GM12864 (cell line): Measurements from ENCODE around the gene MYLK.

Source experiments
- DNase-seq: peaks from one replicate; pipeline ENCODE4 v3.0.0-alpha.2; 2011; ENCODE audit warnings: low read depth
- H3K4me3 ChIP-seq: 2 replicates; pipeline ENCODE4 v1.5.1; 2011; ENCODE audit warnings: mild to moderate bottlenecking, low read depth, low read length, control low read depth
- TF ChIP-seq, protein P1 (sequence below): IDR thresholded peaks from 2 replicates; pipeline ENCODE4 v1.5.1; 2011; ENCODE audit warnings: low read depth, mild to moderate bottlenecking, moderate library complexity, low read length, control low read depth, inconsistent platforms; ENCODE audit errors: missing control alignments

The MYLK gene

DNA sequence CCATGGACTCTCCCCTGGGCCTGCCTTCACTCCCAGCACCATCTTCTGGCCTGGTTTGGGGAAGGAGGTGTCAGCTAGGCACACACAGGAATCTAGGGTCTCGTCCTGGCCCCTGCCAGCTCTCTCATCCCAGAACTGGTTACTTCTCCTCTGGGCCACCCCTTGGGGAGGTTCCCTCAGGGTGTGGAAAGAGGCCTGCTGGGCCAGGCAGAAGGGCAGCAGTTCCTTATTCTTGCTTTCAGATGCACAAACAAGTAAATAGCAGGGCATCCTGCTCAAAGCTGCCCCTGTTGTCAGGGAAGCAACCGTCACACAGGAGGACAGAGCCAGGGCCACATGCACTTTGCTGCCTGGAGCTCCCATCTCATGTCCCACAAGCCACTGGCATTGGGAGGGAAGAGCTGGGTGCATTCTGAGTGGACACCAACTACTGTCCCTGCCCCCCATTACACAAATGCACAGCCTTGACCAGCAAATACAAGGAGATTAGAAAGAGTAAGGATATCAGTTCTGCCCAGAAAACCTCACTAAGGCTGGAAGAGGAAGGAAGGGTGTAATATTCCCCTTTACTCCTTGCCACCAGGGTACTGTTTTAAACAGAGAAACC, 190.4 kb downstream of the MYLK start:
- no peak for DNase-seq
- TF ChIP-seq, protein P1, sequence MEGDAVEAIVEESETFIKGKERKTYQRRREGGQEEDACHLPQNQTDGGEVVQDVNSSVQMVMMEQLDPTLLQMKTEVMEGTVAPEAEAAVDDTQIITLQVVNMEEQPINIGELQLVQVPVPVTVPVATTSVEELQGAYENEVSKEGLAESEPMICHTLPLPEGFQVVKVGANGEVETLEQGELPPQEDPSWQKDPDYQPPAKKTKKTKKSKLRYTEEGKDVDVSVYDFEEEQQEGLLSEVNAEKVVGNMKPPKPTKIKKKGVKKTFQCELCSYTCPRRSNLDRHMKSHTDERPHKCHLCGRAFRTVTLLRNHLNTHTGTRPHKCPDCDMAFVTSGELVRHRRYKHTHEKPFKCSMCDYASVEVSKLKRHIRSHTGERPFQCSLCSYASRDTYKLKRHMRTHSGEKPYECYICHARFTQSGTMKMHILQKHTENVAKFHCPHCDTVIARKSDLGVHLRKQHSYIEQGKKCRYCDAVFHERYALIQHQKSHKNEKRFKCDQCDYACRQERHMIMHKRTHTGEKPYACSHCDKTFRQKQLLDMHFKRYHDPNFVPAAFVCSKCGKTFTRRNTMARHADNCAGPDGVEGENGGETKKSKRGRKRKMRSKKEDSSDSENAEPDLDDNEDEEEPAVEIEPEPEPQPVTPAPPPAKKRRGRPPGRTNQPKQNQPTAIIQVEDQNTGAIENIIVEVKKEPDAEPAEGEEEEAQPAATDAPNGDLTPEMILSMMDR, result no peak
- H3K4me3 ChIP-seq, result no peak overlapping the region

DNA sequence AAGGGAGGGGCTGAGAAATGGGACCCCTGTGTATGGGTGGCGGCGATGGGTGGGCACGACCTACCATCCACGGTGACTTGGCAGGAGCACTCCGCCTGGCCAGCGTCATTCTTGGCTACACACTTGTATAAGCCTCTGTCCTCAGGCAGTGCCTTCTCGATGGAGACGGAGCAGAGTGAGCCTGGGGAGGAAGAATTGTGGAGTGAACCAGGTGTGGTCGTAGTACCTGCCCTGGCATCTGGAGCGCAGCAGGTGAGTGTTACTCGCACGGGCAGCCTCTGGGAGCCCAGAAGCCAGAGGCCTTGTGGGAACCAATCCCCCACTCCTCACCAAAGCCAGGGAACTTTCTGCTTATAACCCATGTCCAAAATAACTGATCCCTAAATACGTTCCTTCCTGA, 191.5 kb downstream of the MYLK start:
- no peak overlapping the region for H3K4me3 ChIP-seq
- TF ChIP-seq, protein P1, result no peak
- DNase-seq, result no peak

DNA sequence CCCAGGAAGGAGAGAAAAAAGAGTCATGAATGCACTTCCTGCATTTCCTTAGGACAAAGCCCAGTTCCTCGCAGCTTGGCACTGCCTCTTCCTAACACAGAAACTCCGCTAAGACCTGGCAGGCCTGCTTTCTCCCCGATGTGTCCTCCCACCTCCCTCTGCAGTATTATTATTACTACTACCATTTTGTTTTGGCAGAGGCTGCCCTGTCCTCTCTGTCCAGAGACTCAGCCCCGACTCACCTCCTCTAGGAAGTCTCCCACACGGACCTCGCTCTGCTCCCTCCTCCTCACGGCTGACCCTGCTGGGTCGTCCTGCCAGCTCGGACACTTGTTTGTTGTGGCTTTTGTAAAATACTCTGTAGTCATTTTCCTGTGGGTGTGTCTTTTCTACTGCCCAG, 192.1 kb downstream of the MYLK start:
- H3K4me3 ChIP-seq, result no peak overlapping the region
- DNase-seq, result no peak
- TF ChIP-seq, protein P1, result no peak

DNA sequence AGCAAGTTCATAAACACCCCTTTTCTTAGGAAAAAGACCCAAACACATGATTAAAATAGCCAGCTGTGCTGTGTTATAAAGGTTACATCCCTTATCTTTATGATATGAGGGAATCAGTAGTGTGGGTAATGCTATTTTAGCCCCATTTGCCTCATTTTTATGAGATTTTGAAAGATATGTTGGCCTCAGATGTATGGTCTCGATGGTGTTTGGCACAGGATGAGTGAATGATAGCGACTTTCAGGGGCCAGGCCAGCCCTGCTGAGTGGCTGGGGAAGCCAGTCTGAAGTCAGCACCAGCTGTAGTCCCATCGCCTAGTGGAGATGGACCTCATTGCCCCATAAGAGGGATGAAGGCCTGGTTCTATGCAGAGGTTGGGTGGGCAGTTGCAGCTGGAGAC, 194.3 kb downstream of the MYLK start:
- TF ChIP-seq, protein P1, result no peak

DNA sequence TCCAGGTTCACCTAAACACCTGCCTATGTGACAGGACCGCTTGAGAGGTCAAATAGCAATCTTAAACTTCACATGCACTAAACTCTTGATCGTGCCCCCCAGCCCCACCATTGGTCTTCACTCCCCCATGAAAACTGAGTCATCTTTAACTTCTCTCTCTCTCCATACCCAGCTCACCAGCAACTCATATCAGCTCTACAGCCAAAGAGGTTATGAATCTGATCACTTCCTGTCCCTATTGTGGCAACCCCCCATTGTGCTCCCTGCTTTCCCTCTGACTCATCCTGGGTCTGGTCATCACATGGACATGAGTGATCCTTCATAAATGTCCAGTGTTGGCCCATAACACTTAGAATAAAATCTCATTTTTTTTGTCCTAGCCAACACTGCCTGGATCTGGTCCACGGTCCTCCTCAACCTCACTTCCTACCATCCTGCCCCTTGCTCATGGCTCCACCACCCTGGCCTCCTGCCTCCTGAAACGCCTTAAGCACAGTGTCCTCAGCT, 195.8 kb downstream of the MYLK start:
- no peak for DNase-seq
- TF ChIP-seq, protein P1, result no peak
- H3K4me3 ChIP-seq, result no peak overlapping the region

More for the DNA sequence above, 194.3 kb downstream of the MYLK start:
- DNase-seq, result no peak
- H3K4me3 ChIP-seq, result no peak overlapping the region

DNA sequence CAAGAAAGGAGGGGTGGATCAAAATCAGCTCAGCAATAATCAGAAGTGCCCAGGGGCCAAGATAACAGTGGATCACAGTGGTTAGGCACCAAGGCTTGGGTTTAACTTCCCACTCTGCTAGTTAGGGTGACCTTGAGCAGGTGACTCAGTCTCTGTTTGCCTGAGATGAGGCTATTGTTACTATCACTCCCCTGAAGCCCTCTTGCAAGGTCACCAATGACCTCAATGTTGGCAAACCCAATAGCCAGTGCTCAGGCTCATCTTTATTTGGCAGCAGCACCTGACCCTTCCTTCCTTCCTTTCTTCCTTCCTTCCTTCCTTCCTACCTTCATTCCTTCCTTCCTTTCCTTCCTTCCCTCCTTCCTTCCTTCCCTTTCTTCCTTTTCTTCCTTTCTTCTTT, 196.8 kb downstream of the MYLK start:
- TF ChIP-seq, protein P1, result no peak
- no peak overlapping the region for H3K4me3 ChIP-seq
- DNase-seq, result no peak

DNA sequence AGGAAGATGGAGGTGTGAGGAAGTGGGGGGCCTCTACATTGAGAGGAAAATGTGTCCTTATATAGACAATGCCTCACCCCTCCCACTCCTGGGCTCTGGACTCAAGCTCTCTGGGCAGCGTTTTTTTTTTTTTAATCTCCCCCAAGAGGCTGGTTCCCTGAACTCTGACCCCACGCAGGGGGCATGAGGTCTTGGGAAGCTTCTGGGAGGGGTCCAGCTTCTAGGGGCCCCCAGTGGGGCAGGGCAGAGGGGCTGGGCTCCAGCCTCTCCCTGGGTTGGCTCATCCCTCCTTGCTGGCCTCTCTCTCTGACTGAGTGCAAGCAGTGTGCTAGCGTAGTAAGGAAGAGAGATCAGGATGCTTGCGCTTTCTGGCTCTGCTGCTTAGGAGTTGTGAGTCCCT, 197.9 kb downstream of the MYLK start:
- TF ChIP-seq, protein P1, result no peak
- no peak for DNase-seq
- no peak overlapping the region for H3K4me3 ChIP-seq
